Peyer's patch (tissue), 4 donors: Measurements from ENCODE around the gene TNFRSF1A.

ENCODE experiments used
- CTCF ChIP-seq, 6 experiments: fragments of 450-650 bp in 4 of 6; fragments of 200-600 bp in 2 of 6; sonication (generic) in 1 of 6; IDR thresholded peaks; one replicate each; pipeline ENCODE4 v1.5.1; 2017 to 2019; ENCODE audit warnings: antibody characterized with exemption in 6 of 6, mild to moderate bottlenecking in 3 of 6, moderate library complexity in 1 of 6
- POLR2A ChIP-seq, 2 donors: fragments of 450-650 bp; IDR thresholded peaks; one replicate each; pipeline ENCODE4 v1.5.1; 2017; ENCODE audit warnings: antibody characterized with exemption in 2 of 2, mild to moderate bottlenecking in 2 of 2, moderate library complexity in 2 of 2

- TF ChIP-seq CTCF (IDR thresholded peaks at IDR 0.05) (no peak), POLR2A (IDR thresholded peaks at IDR 0.05) (no peak)
Observed at GRCh38 chr12:6390084-6390799, 48.4 kb upstream of the TNFRSF1A start.
